Gastrocnemius medialis (tissue), 4 donors: Measurements from ENCODE around the gene NUCB2. TPM values are rescaled to one million over a fixed set of nuclear protein-coding genes. Genes with fewer than 3 reads are reported as not detected.

Experiments
- ATAC-seq, 2 donors: fragments of 150-250 bp; one replicate each; pipeline ENCODE4 v1.9.1; 2016
- DNase-seq, 2 donors: peaks; one replicate each; pipeline ENCODE4 v3.0.0-alpha.2; 2019
- H3K27ac ChIP-seq, 4 donors: fragments of 200-600 bp; sonication (generic); 1 replicate in 1 of 4; 2 replicates in 3 of 4; pipeline ENCODE4 v1.5.1; 2016 to 2018; ENCODE audit warnings: mild to moderate bottlenecking in 2 of 4, moderate library complexity in 1 of 4
- H3K27me3 ChIP-seq, 3 donors: fragments of 200-600 bp; sonication (generic) in 2 of 3; 1 replicate in 1 of 3; 2 replicates in 2 of 3; pipeline versions ENCODE4 v1.5.1 to v1.6.0; 2016 to 2019; ENCODE audit warnings: mild to moderate bottlenecking in 1 of 3, moderate library complexity in 1 of 3
- H3K36me3 ChIP-seq, 2 donors: fragments of 200-600 bp; sonication (generic) in 1 of 2; one replicate each; pipeline ENCODE4 v1.5.1; 2017 to 2018
- H3K4me1 ChIP-seq, 2 donors: fragments of 200-600 bp; sonication (generic) in 1 of 2; one replicate each; pipeline ENCODE4 v1.5.1; 2016 to 2017; ENCODE audit warnings: mild to moderate bottlenecking in 2 of 2
- H3K4me3 ChIP-seq, 4 donors: fragments of 200-600 bp; sonication (generic) in 3 of 4; 1 replicate in 1 of 4; 2 replicates in 3 of 4; pipeline ENCODE4 v1.5.1; 2016 to 2019; ENCODE audit warnings: mild to moderate bottlenecking in 2 of 4
- H3K9me3 ChIP-seq, 3 donors: fragments of 200-600 bp; sonication (generic) in 2 of 3; 1 replicate in 1 of 3; 2 replicates in 2 of 3; pipeline ENCODE4 v1.5.1; 2016 to 2019
- CTCF ChIP-seq, 5 experiments: fragments of 450-650 bp in 3 of 5; fragments of 200-600 bp in 2 of 5; sonication (generic) in 2 of 5; IDR thresholded peaks in 4 of 5; conservative IDR thresholded peaks in 1 of 5; 1 replicate in 4 of 5; 2 replicates in 1 of 5; pipeline ENCODE4 v1.5.1; 2016 to 2019; ENCODE audit warnings: antibody characterized with exemption in 5 of 5, mild to moderate bottlenecking in 3 of 5, moderate library complexity in 3 of 5
- POLR2A ChIP-seq, 2 donors: fragments of 450-650 bp; IDR thresholded peaks; one replicate each; pipeline ENCODE4 v1.6.1; 2017; ENCODE audit warnings: antibody characterized with exemption in 2 of 2, mild to moderate bottlenecking in 2 of 2, moderate library complexity in 2 of 2
- in situ Hi-C, 4 donors: fragments of 200-750 bp; cut with MboI; loops; one replicate each; pipeline versions ENCODE4 v1.15.0 to v1.8.0; 2017; ENCODE audit warnings: low sequenced_read_pairs in 4 of 4
- intact Hi-C: fragments of 100-400 bp; cut with DNase I; formaldehyde crosslinking; loops from one replicate; pipeline ENCODE4 v1.15.1; 2023; ENCODE audit warnings: low total_unique reads
- total RNA-seq, 4 donors: library from RNA; depleted of rRNA; stranded (reverse); fragments of >200 nt; gene quantifications; one replicate each; pipeline versions ENCODE4 v1.1.0 to v1.2.3, GENCODE V29; 2016

The NUCB2 gene
- total RNA-seq, 4 donors from 2014 or later = 15.1 to 59.1 (median 39.1) TPM

GRCh38 chr11:17375547-17375946, 99.0 kb downstream of the NUCB2 start:
- no peak for ATAC-seq
- DNase-seq = no peak
- no peaks in the 10 kb centered on the region for H3K27me3 ChIP-seq
- TF ChIP-seq CTCF (IDR thresholded peaks at IDR 0.05 in 4 of 5, conservative IDR thresholded peaks at IDR 0.05 in 1 of 5) = no peak
- TF ChIP-seq POLR2A (IDR thresholded peaks at IDR 0.05) = no peak
- H3K36me3 ChIP-seq = peaks cover 0 to 16% of the 10 kb centered on the region in 2 donors
- in situ Hi-C loops (loop anchor here in 2 of 4 donors (25.0 kb wide), 2 partner anchors 312 to 337 kb away; partner anchors contain the start of gene MYOD1 (in 1 of the 2)), intact Hi-C loops (no loop called here)
- H3K4me1 ChIP-seq = peaks cover 13 to 27% of the 10 kb centered on the region in 2 donors
- H3K27ac ChIP-seq = no peak overlapping the region
- no peak overlapping the region for H3K4me3 ChIP-seq
- peaks cover 0 to 10% (median 4%) of the 10 kb centered on the region in 3 donors for H3K9me3 ChIP-seq

- Histone ChIP-seq H3K4me1 (peaks cover 19 to 34% of the 10 kb centered on the region in 2 donors), H3K36me3 (peaks cover 0 to 12% of the 10 kb centered on the region in 2 donors), H3K27ac (no peak overlapping the region), H3K9me3 (peaks cover 0 to 5% (median 4%) of the 10 kb centered on the region in 3 donors), H3K4me3 (no peak overlapping the region), H3K27me3 (no peaks in the 10 kb centered on the region)
- in situ Hi-C loops (loop anchor here in 2 of 4 donors (25.0 kb wide), 2 partner anchors 311 to 336 kb away; partner anchors contain the start of gene MYOD1 (in 1 of the 2)), intact Hi-C loops (no loop called here)
- TF ChIP-seq POLR2A (IDR thresholded peaks at IDR 0.05) (no peak), CTCF (IDR thresholded peaks at IDR 0.05 in 4 of 5, conservative IDR thresholded peaks at IDR 0.05 in 1 of 5) (no peak)
- no peak for DNase-seq
- ATAC-seq = no peak
These were observed 100.0 kb downstream of the NUCB2 start for GRCh38 chr11:17376493-17376892.

- H3K36me3 ChIP-seq = peaks cover 0 to 4% of the 10 kb centered on the region in 2 donors
- H3K4me3 ChIP-seq = no peak overlapping the region
- H3K9me3 ChIP-seq = no peaks in the 10 kb centered on the region
- no peak for DNase-seq
- TF ChIP-seq POLR2A (IDR thresholded peaks at IDR 0.05) (no peak), CTCF (IDR thresholded peaks at IDR 0.05 in 4 of 5, conservative IDR thresholded peaks at IDR 0.05 in 1 of 5) (no peak)
- no peak for ATAC-seq
- no peak overlapping the region for H3K27ac ChIP-seq
- in situ Hi-C loops (loop anchor here in 2 of 4 donors (25.0 kb wide), 2 partner anchors 309 to 334 kb away; partner anchors contain the start of gene MYOD1 (in 1 of the 2)), intact Hi-C loops (no loop called here)
- no peaks in the 10 kb centered on the region for H3K27me3 ChIP-seq
- H3K4me1 ChIP-seq = peaks cover 23 to 54% of the 10 kb centered on the region in 2 donors
These were observed 102.1 kb downstream of the NUCB2 start for GRCh38 chr11:17378655-17379054.

- peaks cover 26 to 57% of the 10 kb centered on the region in 2 donors for H3K4me1 ChIP-seq
- DNase-seq (no peak), ATAC-seq (no peak)
- peak overlapping the region in 1 of 4 donors; percentile 19 for H3K27ac ChIP-seq
- intact Hi-C loops (loop anchor here (10.0 kb wide), 1 partner anchor 305 kb away; no protein-coding TSS in a partner anchor), in situ Hi-C loops (loop anchor here (5.0 to 25.0 kb wide), 5 partner anchors 95 to 333 kb away; partner anchors contain the start of genes ABCC8 (in 1 of the 4) and MYOD1 (in 1 of the 4))
- no peaks in the 10 kb centered on the region for H3K9me3 ChIP-seq
- H3K27me3 ChIP-seq = no peaks in the 10 kb centered on the region
- H3K36me3 ChIP-seq = peaks cover 0 to 4% of the 10 kb centered on the region in 2 donors
- TF ChIP-seq CTCF (IDR thresholded peaks at IDR 0.05 in 4 of 5, conservative IDR thresholded peaks at IDR 0.05 in 1 of 5) = no peak
- no peak for TF ChIP-seq POLR2A (IDR thresholded peaks at IDR 0.05)
- no peak overlapping the region for H3K4me3 ChIP-seq
These were observed 103.0 kb downstream of the NUCB2 start for GRCh38 chr11:17379383-17380180.
